Prostate gland (tissue), 2 donors: ENCODE measurements around the gene CHCHD4. TPM values are rescaled to one million over a fixed set of nuclear protein-coding genes. Genes with fewer than 3 reads are reported as not detected.

ENCODE experiments used
- DNase-seq: peaks from one replicate; pipeline ENCODE4 v3.0.0-alpha.2; 2019; ENCODE audit warnings: low spot score
- H3K27ac ChIP-seq, 2 donors: fragments of 200-600 bp; sonication (generic); 2 replicates each; pipeline ENCODE4 v1.5.1; 2017 to 2019
- H3K27me3 ChIP-seq: fragments of 200-600 bp; sonication (generic); replicated peaks from 2 replicates; pipeline ENCODE4 v1.5.1; 2019; ENCODE audit not compliant: insufficient read depth
- H3K36me3 ChIP-seq, 2 donors: fragments of 200-600 bp; sonication (generic); 1 replicate in 1 of 2; 2 replicates in 1 of 2; pipeline versions ENCODE4 v1.5.1 to v1.8.1; 2017 to 2019
- H3K4me1 ChIP-seq: fragments of 200-600 bp; sonication (generic); replicated peaks from 2 replicates; pipeline ENCODE4 v1.5.1; 2019
- H3K4me3 ChIP-seq, 2 donors: fragments of 200-600 bp; sonication (generic); 2 replicates each; pipeline ENCODE4 v1.5.1; 2017 to 2019
- H3K9me3 ChIP-seq: fragments of 200-600 bp; sonication (generic); 2 replicates; pipeline ENCODE4 v1.5.1; 2017
- POLR2A ChIP-seq: fragments of 450-650 bp; IDR thresholded peaks from one replicate; pipeline ENCODE4 v1.6.1; 2016; ENCODE audit warnings: antibody characterized with exemption, mild to moderate bottlenecking
- POLR2AphosphoS5 ChIP-seq: sonication (generic); formaldehyde crosslinking; IDR thresholded peaks from one replicate; pipeline ENCODE4 v1.6.1; 2017; ENCODE audit warnings: antibody characterized with exemption
- WGBS: methylation state at CpG from one replicate; pipeline ENCODE4 v1.1.5; 2018; 5-methylcytosine and 5-hydroxymethylcytosine counted together
- intact Hi-C: fragments of 100-400 bp; cut with DNase I; formaldehyde crosslinking; loops from one replicate; pipeline ENCODE4 v1.14.2; 2022
- total RNA-seq, 2 donors: library from RNA; depleted of rRNA; stranded (reverse); fragments of >200 nt; gene quantifications; one replicate each; pipeline ENCODE4 v1.1.0, GENCODE V29; 2016
- TF ChIP-seq, protein P1 (sequence below), 4 experiments: fragments of 200-600 bp in 2 of 4; fragments of 450-650 bp in 2 of 4; sonication (generic) in 2 of 4; IDR thresholded peaks; 1 replicate in 3 of 4; 2 replicates in 1 of 4; pipeline ENCODE4 v1.5.1; 2016 to 2019; ENCODE audit warnings: antibody characterized with exemption in 4 of 4, mild to moderate bottlenecking in 2 of 4, moderate library complexity in 2 of 4

The CHCHD4 gene
- total RNA-seq, 2 donors from 2014 or later: 12.1 to 14.8 TPM

- Histone ChIP-seq H3K27me3 (no peaks in the 10 kb centered on the region), H3K9me3 (no peaks in the 10 kb centered on the region), H3K27ac (no peak overlapping the region), H3K36me3 (peaks cover 0 to 5% of the 10 kb centered on the region in 2 donors), H3K4me3 (no peak overlapping the region), H3K4me1 (no peaks in the 10 kb centered on the region)
- WGBS: 37% methylated on average over 2 of the region's 2 CpGs
- TF ChIP-seq POLR2AphosphoS5 (no peak), POLR2A (no peak)
- TF ChIP-seq, protein P1, sequence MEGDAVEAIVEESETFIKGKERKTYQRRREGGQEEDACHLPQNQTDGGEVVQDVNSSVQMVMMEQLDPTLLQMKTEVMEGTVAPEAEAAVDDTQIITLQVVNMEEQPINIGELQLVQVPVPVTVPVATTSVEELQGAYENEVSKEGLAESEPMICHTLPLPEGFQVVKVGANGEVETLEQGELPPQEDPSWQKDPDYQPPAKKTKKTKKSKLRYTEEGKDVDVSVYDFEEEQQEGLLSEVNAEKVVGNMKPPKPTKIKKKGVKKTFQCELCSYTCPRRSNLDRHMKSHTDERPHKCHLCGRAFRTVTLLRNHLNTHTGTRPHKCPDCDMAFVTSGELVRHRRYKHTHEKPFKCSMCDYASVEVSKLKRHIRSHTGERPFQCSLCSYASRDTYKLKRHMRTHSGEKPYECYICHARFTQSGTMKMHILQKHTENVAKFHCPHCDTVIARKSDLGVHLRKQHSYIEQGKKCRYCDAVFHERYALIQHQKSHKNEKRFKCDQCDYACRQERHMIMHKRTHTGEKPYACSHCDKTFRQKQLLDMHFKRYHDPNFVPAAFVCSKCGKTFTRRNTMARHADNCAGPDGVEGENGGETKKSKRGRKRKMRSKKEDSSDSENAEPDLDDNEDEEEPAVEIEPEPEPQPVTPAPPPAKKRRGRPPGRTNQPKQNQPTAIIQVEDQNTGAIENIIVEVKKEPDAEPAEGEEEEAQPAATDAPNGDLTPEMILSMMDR (IDR thresholded peaks at IDR 0.05): no peak
- intact Hi-C loops: no loop called here
- DNase-seq: no peak
Observed at GRCh38 chr3:14141144-14141543, 16.5 kb upstream of the CHCHD4 start.

DNA sequence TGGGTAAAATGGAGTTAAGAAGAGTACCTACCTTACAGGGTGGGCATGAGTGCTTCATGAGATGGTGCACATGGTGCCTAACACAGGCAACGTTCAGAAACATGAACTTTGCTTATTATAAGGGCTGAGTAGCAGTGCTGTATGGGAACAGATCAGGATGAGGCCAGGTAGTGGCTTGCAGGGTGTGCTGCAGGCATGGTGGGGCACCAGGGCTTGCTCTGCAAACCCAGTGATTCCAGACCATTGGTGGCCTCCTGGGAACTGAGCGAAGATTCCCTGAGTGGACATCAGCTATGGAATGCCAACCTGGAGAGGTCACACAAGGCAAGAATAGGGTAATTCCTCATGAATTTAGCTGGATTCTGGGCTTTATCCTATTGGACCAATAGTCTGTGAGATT, 16.0 kb upstream of the CHCHD4 start:
- Histone ChIP-seq H3K27ac (no peak overlapping the region), H3K36me3 (peaks cover 2 to 5% of the 10 kb centered on the region in 2 donors), H3K4me3 (no peak overlapping the region), H3K9me3 (no peaks in the 10 kb centered on the region), H3K4me1 (no peaks in the 10 kb centered on the region), H3K27me3 (no peaks in the 10 kb centered on the region)
- TF ChIP-seq POLR2AphosphoS5 (no peak), POLR2A (no peak)
- TF ChIP-seq, protein P1 (IDR thresholded peaks at IDR 0.05): no peak
- intact Hi-C loops: no loop called here
- WGBS: 82% methylated on average over 2 of the region's 2 CpGs
- no peak for DNase-seq

- Histone ChIP-seq H3K4me3 (no peak overlapping the region), H3K36me3 (peaks cover 5 to 6% of the 10 kb centered on the region in 2 donors), H3K9me3 (no peaks in the 10 kb centered on the region), H3K27me3 (no peaks in the 10 kb centered on the region), H3K4me1 (no peaks in the 10 kb centered on the region), H3K27ac (no peak overlapping the region)
- TF ChIP-seq POLR2A (no peak), POLR2AphosphoS5 (no peak)
- TF ChIP-seq, protein P1 (IDR thresholded peaks at IDR 0.05): no peak
- DNase-seq: no peak
- intact Hi-C loops: no loop called here
- WGBS: 90% methylated on average over 5 of the region's 5 CpGs
Observed at GRCh38 chr3:14139771-14140170, 15.1 kb upstream of the CHCHD4 start.

- Histone ChIP-seq H3K36me3 (peaks cover 10 to 14% of the 10 kb centered on the region in 2 donors), H3K27me3 (no peaks in the 10 kb centered on the region), H3K27ac (no peak overlapping the region), H3K9me3 (no peaks in the 10 kb centered on the region), H3K4me3 (no peak overlapping the region), H3K4me1 (no peaks in the 10 kb centered on the region)
- TF ChIP-seq, protein P1 (IDR thresholded peaks at IDR 0.05): no peak
- WGBS: 88% methylated on average over 14 of the region's 14 CpGs
- intact Hi-C loops: no loop called here
- DNase-seq: no peak
Observed at GRCh38 chr3:14138878-14139655, 14.4 kb upstream of the CHCHD4 start.
